ENCODE results near the gene CRBN.

- TF ChIP-seq CTCF (IDR thresholded peaks at IDR 0.05) (no peak), POLR2A (IDR thresholded peaks at IDR 0.05) (no peak)
Measured at GRCh38 chr3:3127432-3128010, 52.0 kb downstream of the CRBN start.

Data from uterus (tissue), 2 donors.